ENCODE measurements around the gene KAT6B. TPM values are rescaled to one million over a fixed set of nuclear protein-coding genes. Genes with fewer than 3 reads are reported as not detected.

Gene KAT6B
- total and polyA plus RNA-seq, 2 experiments from 2014 or later: 32.0 to 43.9 TPM

- TF ChIP-seq, protein P1, sequence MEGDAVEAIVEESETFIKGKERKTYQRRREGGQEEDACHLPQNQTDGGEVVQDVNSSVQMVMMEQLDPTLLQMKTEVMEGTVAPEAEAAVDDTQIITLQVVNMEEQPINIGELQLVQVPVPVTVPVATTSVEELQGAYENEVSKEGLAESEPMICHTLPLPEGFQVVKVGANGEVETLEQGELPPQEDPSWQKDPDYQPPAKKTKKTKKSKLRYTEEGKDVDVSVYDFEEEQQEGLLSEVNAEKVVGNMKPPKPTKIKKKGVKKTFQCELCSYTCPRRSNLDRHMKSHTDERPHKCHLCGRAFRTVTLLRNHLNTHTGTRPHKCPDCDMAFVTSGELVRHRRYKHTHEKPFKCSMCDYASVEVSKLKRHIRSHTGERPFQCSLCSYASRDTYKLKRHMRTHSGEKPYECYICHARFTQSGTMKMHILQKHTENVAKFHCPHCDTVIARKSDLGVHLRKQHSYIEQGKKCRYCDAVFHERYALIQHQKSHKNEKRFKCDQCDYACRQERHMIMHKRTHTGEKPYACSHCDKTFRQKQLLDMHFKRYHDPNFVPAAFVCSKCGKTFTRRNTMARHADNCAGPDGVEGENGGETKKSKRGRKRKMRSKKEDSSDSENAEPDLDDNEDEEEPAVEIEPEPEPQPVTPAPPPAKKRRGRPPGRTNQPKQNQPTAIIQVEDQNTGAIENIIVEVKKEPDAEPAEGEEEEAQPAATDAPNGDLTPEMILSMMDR (IDR thresholded peaks at IDR 0.05; ENCODE audit: low read depth, low read length): no peak
- H3K27me3 ChIP-seq: no peaks in the 10 kb centered on the region
- H3K27ac ChIP-seq: no peak overlapping the region
- H3K4me1 ChIP-seq (ENCODE audit: low read depth): peaks cover 28% of the 10 kb centered on the region
- H3K36me3 ChIP-seq: no peaks in the 10 kb centered on the region
- no peak overlapping the region for H3K4me3 ChIP-seq
- DNase-seq (ENCODE audit: low read depth in 1 of 2, low spot score in 1 of 2): peak in 1 of 2 donors; percentile 28
- H3K9me3 ChIP-seq (ENCODE audit: low read depth): no peaks in the 10 kb centered on the region
These were observed 83.3 kb downstream of the KAT6B start for GRCh38 chr10:74909670-74910069.

- no peaks in the 10 kb centered on the region for H3K27me3 ChIP-seq
- DNase-seq (ENCODE audit: low read depth in 1 of 2, low spot score in 1 of 2): no peak
- H3K36me3 ChIP-seq: no peaks in the 10 kb centered on the region
- no peaks in the 10 kb centered on the region for H3K9me3 ChIP-seq (ENCODE audit: low read depth)
- H3K4me1 ChIP-seq (ENCODE audit: low read depth): peaks cover 21% of the 10 kb centered on the region
- H3K4me3 ChIP-seq: no peak overlapping the region
- no peak overlapping the region for H3K27ac ChIP-seq
- TF ChIP-seq, protein P1 (IDR thresholded peaks at IDR 0.05; ENCODE audit: low read depth, low read length): no peak
These were observed 84.0 kb downstream of the KAT6B start for GRCh38 chr10:74910241-74910975.

DNA sequence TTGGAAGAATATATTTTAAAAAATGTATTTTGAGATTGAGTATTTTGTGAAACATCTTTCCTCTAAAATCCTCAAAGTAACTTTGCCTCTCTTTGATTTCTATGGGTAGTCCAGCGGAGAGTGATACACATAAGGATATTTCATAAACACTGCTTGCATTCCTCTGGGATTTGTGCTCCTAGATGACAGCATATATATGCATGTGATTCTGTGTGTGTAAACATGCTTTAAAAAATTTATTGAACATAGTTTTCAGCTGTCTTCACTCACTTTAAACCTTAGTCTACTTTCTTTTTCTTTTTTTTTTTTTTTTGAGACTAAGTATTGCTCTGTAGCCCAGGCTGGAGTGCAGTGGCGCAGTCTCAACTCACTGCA lies 84.6 kb downstream of the KAT6B start:
- H3K27ac ChIP-seq: no peak overlapping the region
- H3K4me3 ChIP-seq: no peak overlapping the region
- DNase-seq (ENCODE audit: low read depth in 1 of 2, low spot score in 1 of 2): no peak
- H3K36me3 ChIP-seq: no peaks in the 10 kb centered on the region
- peaks cover 16% of the 10 kb centered on the region for H3K4me1 ChIP-seq (ENCODE audit: low read depth)
- H3K9me3 ChIP-seq (ENCODE audit: low read depth): no peaks in the 10 kb centered on the region
- TF ChIP-seq, protein P1 (IDR thresholded peaks at IDR 0.05; ENCODE audit: low read depth, low read length): no peak
- no peaks in the 10 kb centered on the region for H3K27me3 ChIP-seq

DNA sequence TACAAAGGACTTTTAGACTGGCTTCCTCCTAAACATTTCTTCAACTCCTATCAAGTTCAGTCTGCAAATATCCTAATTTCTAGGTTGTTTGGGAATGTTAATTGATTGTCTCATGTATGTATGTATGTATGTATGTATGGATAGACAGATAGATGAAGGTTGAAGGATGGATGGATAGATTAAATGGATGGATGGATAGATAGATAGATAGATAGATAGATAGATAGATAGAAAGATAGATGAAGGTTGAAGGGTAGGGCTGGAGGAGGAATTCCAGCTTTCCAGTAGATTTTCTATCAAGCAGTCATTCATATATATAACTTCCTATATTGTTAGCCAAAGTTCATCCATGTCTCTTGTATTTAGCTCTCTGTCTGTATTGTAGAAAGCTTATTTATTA lies 85.8 kb downstream of the KAT6B start:
- no peaks in the 10 kb centered on the region for H3K36me3 ChIP-seq
- TF ChIP-seq, protein P1 (IDR thresholded peaks at IDR 0.05; ENCODE audit: low read depth, low read length): no peak
- H3K4me1 ChIP-seq (ENCODE audit: low read depth): peaks cover 9% of the 10 kb centered on the region
- H3K4me3 ChIP-seq: no peak overlapping the region
- H3K27ac ChIP-seq: no peak overlapping the region
- no peaks in the 10 kb centered on the region for H3K27me3 ChIP-seq
- DNase-seq (ENCODE audit: low read depth in 1 of 2, low spot score in 1 of 2): no peak
- no peaks in the 10 kb centered on the region for H3K9me3 ChIP-seq (ENCODE audit: low read depth)

DNA sequence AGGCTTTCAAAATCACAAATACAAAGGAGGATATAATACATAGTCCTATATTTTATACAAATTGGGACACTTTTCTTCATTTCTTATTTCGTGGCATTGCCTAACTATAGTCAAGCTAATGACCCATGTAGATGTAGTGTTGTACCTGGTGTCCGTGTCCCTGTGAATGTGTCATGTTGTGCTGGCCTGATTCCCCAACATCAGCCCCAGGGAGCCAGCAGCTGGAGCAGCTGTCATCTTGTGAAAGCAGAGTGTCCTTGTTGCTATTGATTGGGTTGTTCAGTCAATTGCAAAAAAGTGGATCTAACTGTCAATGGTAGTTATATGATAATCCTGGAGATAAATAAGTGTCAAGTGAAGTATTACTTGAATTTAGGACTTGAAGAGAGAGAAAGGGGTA lies 86.3 kb downstream of the KAT6B start:
- no peak for DNase-seq (ENCODE audit: low read depth in 1 of 2, low spot score in 1 of 2)
- H3K36me3 ChIP-seq: no peaks in the 10 kb centered on the region
- TF ChIP-seq, protein P1 (IDR thresholded peaks at IDR 0.05; ENCODE audit: low read depth, low read length): no peak
- no peaks in the 10 kb centered on the region for H3K9me3 ChIP-seq (ENCODE audit: low read depth)
- H3K27me3 ChIP-seq: no peaks in the 10 kb centered on the region
- peaks cover 8% of the 10 kb centered on the region for H3K4me1 ChIP-seq (ENCODE audit: low read depth)
- H3K27ac ChIP-seq: no peak overlapping the region
- no peak overlapping the region for H3K4me3 ChIP-seq
